ENCODE measurements around the gene AKAP10.
A peak's percentile ranks its signal among the peaks of the same experiment; 100 is the strongest.
"Not testable (repeated sequence)": the region's sequence is repeated elsewhere in the genome, so short reads cannot be mapped to it uniquely, and the experiment has no call there.

Gene AKAP10

GRCh38 chr17:19911033-19911432 lies 66.6 kb downstream of the AKAP10 start:
- DNase-seq, result no peak

- DNase-seq, result no peak
Observed at GRCh38 chr17:19909139-19909538, 68.5 kb downstream of the AKAP10 start.

GRCh38 chr17:19905502-19905901 lies 72.1 kb downstream of the AKAP10 start:
- no peak for DNase-seq

DNA sequence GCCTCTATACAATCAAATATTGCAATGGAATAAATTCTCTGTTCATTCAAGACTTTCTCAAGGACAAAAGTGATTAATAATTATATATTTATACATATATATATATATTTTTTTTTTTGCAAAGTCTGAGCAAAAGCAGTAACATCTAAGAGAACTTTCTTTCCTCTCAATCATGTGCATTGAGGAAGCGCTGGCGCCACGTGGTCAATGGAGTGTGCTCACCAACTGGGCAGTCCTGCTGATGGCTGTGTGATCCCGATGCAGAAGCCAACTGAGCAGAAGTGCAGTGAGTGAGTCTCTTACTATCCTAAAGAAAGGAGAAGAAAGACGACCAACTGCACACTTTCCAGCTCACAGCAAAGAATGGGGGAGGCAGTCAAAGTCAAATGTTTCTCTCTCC lies 72.7 kb downstream of the AKAP10 start:
- no peak for DNase-seq

DNA sequence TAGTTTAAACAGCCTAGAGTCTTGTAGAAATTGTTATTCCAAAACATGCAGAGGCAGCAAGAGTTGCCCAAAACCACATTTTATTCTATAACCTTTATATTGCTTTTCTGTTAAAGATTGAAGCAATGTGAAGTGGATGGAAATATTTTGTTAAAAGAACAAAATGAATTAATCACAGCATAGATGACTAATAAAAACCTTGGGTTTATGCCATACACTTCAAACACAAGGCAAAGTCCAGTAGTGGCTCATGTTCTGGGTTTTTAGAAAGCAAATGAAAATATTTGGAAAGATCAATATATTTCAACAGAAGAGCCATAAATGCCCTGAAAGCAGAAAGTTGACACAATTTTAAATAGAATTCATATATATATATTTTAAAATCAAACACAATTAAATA lies 73.2 kb downstream of the AKAP10 start:
- no peak for DNase-seq

DNA sequence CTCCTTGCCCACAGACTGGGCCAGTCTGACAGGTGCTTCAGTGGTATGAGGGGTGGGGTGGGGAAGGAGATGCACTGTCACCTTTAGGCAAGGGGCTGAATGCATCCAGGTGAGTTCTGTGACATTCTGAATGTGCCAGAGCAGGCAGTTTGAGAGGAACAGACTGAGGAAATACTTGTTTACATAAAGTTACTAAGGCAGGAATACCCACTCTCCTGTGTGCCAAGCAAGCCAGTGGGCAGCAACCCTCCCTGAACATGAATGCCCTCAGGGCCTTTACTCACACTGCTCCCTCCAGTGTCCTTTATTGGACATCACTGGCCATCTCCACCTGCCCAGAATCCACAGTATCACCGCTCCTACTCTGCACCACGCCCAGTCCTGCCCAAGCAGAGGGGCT lies 76.8 kb downstream of the AKAP10 start:
- no peak for DNase-seq

- DNase-seq, result no peak
Observed at GRCh38 chr17:19897903-19898302, 79.7 kb downstream of the AKAP10 start.

GRCh38 chr17:19897090-19897837 lies 80.4 kb downstream of the AKAP10 start:
- no peak for DNase-seq

- DNase-seq, result no peak
Observed at GRCh38 chr17:19896679-19897078, 80.9 kb downstream of the AKAP10 start.

DNA sequence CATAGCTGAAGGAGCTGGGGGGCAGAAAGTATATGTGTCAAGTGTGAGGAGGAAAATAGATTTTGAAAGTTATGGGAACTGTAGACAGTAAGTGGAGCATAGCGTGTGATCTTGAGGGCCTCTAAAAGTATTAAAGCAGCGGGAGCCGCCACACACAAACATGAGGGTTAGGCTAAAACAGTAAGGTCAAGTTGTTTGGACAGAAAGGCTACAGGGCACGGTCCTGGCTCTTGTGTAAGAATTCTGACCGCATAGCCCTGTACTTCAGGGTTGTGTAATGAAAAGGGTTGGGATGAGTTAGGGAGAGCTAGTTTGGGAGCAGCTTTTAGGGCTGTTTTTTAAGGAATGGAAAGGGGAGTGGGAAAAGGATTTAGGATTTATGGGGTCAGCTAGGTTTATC lies 87.1 kb downstream of the AKAP10 start:
- not testable (repeated sequence) for DNase-seq

DNA sequence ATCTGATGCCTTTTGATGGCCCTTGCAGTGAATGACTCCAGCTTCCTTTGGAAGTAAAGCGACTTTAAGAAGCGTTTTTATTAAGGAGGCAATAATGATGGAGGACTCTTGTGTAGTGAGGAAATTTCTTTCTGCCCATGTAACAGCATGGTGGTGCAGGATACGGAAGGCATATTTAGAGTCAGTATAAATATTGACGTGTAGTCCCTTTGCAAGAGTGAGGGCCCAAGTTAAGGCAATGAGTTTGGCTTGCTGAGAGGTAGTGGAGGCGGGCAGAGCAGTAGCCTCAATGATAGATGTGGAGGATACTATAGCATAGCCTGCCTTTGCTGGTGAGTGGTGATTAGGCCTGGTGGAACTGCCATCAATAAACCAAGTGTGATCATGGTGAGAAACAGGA lies 87.6 kb downstream of the AKAP10 start:
- not testable (repeated sequence) for DNase-seq

DNA sequence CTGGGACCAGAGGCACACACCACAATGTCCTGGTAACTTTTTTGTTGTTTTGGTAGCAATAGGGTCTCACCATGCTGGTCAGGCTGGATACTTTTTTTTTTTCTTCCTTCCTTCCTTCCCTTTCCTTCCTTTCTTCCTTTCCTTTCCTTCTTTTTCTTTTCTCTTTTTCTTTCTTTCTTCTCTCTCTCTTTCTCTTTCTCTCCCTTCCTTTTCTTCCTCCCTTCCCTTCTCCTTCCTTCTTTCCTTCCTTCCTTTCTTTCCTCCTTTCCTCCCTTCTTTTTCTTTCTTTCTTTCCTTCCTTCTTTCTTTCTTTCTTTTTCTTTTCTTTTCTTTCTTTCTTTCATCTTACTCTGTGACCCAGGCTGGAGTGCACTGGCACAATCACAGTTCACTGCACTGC lies 91.5 kb downstream of the AKAP10 start:
- DNase-seq, result no peak

DNA sequence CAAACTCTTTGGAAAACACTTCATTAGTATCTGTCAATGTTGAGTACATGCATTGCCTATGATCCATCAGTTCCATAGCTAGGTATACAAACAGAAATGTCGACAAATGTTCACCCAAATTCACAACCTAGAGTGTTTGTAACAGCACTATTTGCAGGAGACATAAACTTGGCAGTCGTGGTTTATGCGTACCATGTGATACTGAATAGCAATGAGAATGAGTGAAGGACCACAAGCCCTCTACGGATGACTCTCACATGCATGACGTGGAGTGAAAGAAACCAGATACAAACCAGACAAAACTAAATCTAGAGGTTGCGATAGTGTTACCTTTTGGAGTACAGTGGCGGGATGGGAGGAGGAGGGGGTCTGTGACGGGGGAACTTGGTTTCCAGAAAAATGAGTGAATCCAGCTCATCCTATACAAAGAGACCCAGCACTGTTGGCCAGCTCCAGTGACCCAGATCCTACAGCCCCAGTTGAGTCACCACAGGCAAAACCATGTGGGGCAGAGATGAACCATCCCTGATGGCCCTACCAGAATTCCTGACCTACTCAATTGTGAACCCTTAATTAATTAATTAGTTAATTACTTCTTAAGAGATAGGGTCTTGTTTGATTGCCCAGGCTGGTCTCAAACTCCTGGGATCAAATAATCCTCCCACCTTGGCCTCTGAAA lies 94.0 kb downstream of the AKAP10 start:
- DNase-seq, result no peak

GRCh38 chr17:19880393-19880792 lies 97.2 kb downstream of the AKAP10 start:
- no peak for DNase-seq

DNA sequence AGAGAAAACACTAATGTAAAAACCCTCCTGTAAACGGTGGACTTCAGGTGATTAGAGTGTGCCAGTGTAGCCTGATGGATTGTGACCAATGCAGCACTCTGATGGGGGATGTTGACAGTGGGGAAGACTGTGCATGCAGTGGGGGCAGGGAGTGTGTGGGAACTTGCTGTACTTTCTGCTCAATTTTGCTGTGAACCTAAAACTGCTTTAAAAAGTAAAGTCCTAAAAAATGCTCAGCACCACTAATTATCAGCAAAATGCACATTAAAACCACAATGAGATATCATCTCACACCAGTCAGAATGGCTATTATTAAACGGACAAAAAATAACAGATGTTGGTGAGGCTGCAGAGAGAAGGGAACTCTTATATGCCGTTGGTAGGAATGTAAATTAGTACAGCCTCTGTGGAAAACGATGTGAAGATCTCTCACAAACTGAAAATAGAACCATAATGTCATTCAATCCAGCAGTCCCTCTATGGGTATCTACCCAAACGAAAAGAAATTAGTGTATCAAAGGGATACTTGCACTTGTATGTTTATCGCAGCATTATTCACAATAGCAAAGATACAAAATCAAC lies 100.2 kb downstream of the AKAP10 start:
- no peak for DNase-seq

DNA sequence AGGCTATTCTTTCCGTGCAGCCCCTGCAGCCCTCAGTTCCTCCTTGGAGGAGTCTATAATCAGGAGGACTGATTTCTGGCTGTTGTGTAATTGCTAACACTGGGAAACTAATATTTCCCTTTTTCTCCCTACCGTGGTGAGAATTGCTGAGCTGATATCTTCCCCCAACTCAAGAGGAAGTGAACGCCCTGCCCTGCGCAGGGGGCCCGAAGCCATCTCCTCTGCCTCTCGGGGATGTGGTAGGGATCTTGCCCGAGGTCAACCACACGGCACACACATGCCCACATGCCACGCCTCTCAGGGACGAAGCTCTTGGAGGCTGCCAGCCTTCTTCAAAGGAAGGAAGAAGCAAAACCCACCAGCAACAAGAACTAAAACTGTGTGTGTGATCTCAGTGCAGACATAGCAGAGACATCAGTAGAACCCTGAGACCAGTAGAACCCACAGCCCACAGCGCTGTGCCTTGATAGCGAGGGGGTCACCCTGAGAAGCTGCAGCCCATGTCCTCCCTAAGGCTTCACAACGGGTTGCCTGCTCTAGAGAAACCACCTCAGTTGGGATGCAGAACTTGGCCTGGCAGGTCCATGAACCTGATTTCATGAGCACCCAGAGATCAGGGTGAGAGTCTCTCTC lies 101.0 kb downstream of the AKAP10 start:
- peak; percentile 26 for DNase-seq

GRCh38 chr17:19874256-19874655 lies 103.4 kb downstream of the AKAP10 start:
- DNase-seq, result no peak

GRCh38 chr17:19873346-19873745 lies 104.3 kb downstream of the AKAP10 start:
- DNase-seq, result no peak

DNA sequence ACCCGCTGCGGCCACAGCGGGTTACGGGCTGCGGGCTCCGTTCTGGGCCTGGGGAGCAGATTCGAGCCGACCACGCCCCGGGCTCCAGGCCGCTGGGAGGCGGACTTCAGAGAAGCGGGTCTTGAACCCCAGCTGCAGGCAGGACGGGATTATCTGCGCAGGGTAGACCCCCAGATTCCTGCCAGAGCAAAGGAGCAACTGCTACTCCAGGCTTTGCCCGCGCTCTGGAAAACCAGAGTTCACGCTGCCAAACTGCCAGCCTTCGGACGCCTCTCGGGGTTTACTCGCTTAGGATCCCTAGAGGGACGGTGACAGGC lies 109.6 kb downstream of the AKAP10 start:
- no peak for DNase-seq

DNA sequence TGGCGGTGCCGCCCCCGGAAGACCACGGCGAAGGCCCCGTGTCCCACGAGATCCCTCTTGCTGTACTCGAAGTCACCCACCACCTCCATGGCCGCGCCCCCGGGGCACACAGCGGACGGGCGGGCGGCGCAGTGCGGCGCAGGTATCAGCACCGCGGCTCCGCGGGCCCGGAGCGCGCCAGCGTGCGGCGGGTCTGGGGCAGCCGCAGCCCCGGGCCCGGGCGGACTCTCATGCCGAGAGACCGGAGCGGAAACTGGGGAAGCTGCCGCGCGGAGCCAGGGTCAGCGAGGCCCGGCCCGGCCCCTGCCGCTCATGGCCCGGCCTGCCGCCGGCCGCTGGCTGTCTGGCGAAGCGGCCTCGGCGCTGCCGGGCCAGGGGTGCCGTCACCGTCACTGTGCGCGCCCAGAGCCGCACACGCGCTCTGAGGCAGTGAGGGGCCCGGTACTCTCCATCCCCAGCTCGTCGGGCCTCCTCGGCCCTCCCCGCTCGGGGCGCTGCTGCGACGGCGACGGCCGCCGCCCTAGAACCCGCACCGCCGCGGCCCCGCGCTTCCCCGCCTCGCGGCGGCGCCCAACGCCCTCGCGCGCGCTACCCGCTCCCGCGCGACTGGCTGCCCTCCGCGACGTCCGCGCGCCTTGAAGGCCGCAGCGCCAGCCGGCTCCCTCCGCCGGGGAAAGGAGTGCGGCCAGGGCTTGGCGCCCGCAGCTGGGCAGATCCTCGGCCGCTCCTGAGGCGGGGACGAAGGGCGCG lies 110.1 kb downstream of the AKAP10 start, which contains the start of gene ULK2:
Gene ULK2 (minus strand): TSS at position 608 of the 750 bp plus-strand sequence. CDS start 519 bp downstream, at position 89.
- peak; percentile 52 for DNase-seq

DNA sequence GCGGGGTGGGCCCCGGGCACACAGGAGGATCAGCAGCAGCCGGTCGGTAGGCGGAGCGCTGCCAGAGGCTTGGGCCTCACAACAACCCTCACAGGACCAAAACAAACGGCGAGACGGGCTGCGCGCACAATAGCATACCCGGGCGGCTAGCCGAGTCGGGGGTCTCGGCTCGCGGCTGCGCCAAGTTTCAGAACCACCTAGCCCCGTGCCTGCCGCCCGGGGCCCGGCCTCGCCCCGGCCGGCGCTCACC lies 110.6 kb downstream of the AKAP10 start:
- peak; percentile 52 for DNase-seq

DNA sequence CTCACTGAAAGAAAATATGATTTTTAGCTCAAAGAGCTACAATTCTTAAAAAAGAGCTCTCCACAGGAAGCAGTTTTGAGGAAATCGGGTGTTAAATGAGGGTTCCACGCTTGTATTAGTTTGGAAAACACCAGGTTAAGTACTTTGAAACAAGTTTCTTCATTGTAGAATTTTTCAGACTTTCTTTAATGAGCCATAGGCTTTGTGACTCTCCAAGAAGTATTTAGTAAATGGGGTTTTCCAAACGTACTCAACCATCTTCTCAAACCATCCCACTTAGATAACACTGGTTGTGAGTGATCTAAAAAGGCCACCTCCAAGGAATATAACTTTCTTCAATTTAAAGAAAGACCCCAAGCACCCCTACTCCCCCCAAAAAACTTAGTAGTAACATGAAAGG lies 112.6 kb downstream of the AKAP10 start:
- DNase-seq, result no peak

- DNase-seq, result not testable (repeated sequence)
Observed at GRCh38 chr17:19860647-19861177, 116.9 kb downstream of the AKAP10 start.
